HepG2 (cell line): ENCODE results near the gene ATP6V1G3. TPM values are rescaled to one million over a fixed set of nuclear protein-coding genes. Genes with fewer than 3 reads are reported as not detected.

Experiments
- ATAC-seq: fragments of 200-7000 bp; cut with Tn5 transposase; 3 replicates; pipeline ENCODE4 v1.9.1; 2020; ENCODE audit warnings: mild to moderate bottlenecking, moderate library complexity
- BruUV-seq: library from RNA; stranded (reverse); fragments of 400-500 nt; replicated peaks from 2 replicates; lab custom pipeline; 2021; lab: Mats Ljungman, UMichigan
- CTCF ChIA-PET: fragments of 300-600 bp; formaldehyde crosslinking; extraction: SDS; loops from one replicate; lab custom pipeline; 2021; ENCODE audit warnings: low total read pairs, inconsistent platforms, low intra/inter-chr PET ratio; lab: Yijun Ruan, JAX
- POLR2A ChIA-PET: fragments of 350-600 bp; sonication (Branson Sonifier 250); formaldehyde crosslinking; loops from one replicate; lab custom pipeline; 2020; ENCODE audit warnings: antibody characterized with exemption, inconsistent platforms; lab: Yijun Ruan, JAX
- DNase-seq: peaks from one replicate; pipeline ENCODE4 v3.0.0-alpha.2; 2015; ENCODE audit warnings: low spot score
- FAIRE-seq: peaks from 3 replicates; lab custom pipeline; 2011; peaks lifted over from hg19 to GRCh38; lab: Jason Lieb, UNC
- H2AFZ ChIP-seq: one replicate; pipeline ENCODE4 v1.6.1; 2011; ENCODE audit warnings: low read length, inconsistent platforms
- H3K27ac ChIP-seq: fragments of 300-600 bp; 3 replicates; pipeline ENCODE4 v1.8.0; 2011; ENCODE audit warnings: mixed run types, mild to moderate bottlenecking, mixed read lengths, low read length, inconsistent platforms; ENCODE audit not compliant: insufficient read depth; ENCODE audit errors: extremely low read length
- H3K27me3 ChIP-seq, 2 experiments: fragments of 200-600 bp in 1 of 2; 2 replicates in 1 of 2; 3 replicates in 1 of 2; pipeline versions ENCODE4 v1.6.0 to v1.8.0; 2011; ENCODE audit warnings: low read length in 2 of 2, mild to moderate bottlenecking in 2 of 2, moderate library complexity in 2 of 2, inconsistent platforms in 1 of 2; ENCODE audit not compliant: insufficient read depth in 2 of 2, control insufficient read depth in 1 of 2
- H3K36me3 ChIP-seq, 2 experiments: fragments of 200-600 bp in 1 of 2; replicated peaks in 1 of 2; 2 replicates in 1 of 2; 3 replicates in 1 of 2; pipeline versions ENCODE4 v1.5.1 to v1.8.0; 2011; ENCODE audit warnings: low read length in 2 of 2, inconsistent platforms in 1 of 2; ENCODE audit not compliant: insufficient read depth in 2 of 2, control insufficient read depth in 1 of 2
- H3K4me1 ChIP-seq: 2 replicates; pipeline ENCODE4 v1.5.1; 2012; ENCODE audit warnings: low read length, inconsistent platforms; ENCODE audit not compliant: insufficient read depth
- H3K4me2 ChIP-seq: 2 replicates; pipeline ENCODE4 v1.6.0; 2011; ENCODE audit warnings: low read depth, low read length, inconsistent platforms
- H3K4me3 ChIP-seq, 3 experiments: fragments of 200-600 bp in 1 of 3; sonication (generic), shearing (Covaris generic) in 1 of 3; replicated peaks in 1 of 3; 2 replicates each; pipeline ENCODE4 v1.5.1; 2011 to 2016; ENCODE audit warnings: low read length in 3 of 3, inconsistent platforms in 2 of 3, low read depth in 2 of 3, mild to moderate bottlenecking in 2 of 3, control low read depth in 1 of 3, mixed read lengths in 1 of 3; ENCODE audit not compliant: insufficient read depth in 1 of 3
- H3K79me2 ChIP-seq: one replicate; pipeline ENCODE4 v1.6.1; 2011; ENCODE audit warnings: low read length, inconsistent platforms; ENCODE audit not compliant: insufficient read depth
- H3K9ac ChIP-seq: 2 replicates; pipeline ENCODE4 v1.6.0; 2011; ENCODE audit warnings: mild to moderate bottlenecking, low read depth, low read length, inconsistent platforms; ENCODE audit not compliant: insufficient read depth
- H3K9me3 ChIP-seq: 2 replicates; pipeline ENCODE4 v1.5.1; 2012; ENCODE audit warnings: mild to moderate bottlenecking, low read length
- H4K20me1 ChIP-seq: 2 replicates; pipeline ENCODE4 v1.6.0; 2011; ENCODE audit warnings: inconsistent platforms, mild to moderate bottlenecking, low read length, moderate library complexity; ENCODE audit not compliant: insufficient read depth
- HNF4A ChIP-seq: sonication (generic); formaldehyde crosslinking; IDR thresholded peaks from 2 replicates; pipeline ENCODE4 v1.4.0; 2020; ENCODE audit warnings: missing genetic modification reagents
- TCF7 ChIP-seq: sonication (generic); IDR thresholded peaks from 2 replicates; pipeline ENCODE4 v1.6.1; 2016; ENCODE audit warnings: antibody characterized with exemption, low read depth
- ZFP37 ChIP-seq: sonication (generic); formaldehyde crosslinking; IDR thresholded peaks from 2 replicates; pipeline ENCODE4 v1.4.0; 2020; ENCODE audit warnings: missing genetic modification reagents, borderline replicate concordance
- ZNF530 ChIP-seq: sonication (generic); formaldehyde crosslinking; IDR thresholded peaks from 2 replicates; pipeline ENCODE4 v1.5.0; 2020; ENCODE audit warnings: low read depth, mild to moderate bottlenecking, missing genetic modification reagents
- in situ Hi-C: cut with HindIII; loops from 2 replicates; pipeline ENCODE4 v1.10.0; 2017; ENCODE audit warnings: low pct_unique_long_range_greater_than_20kb; ENCODE audit not compliant: extremely low pct_ligation_motif_present
- intact Hi-C: fragments of 100-400 bp; cut with micrococcal nuclease; formaldehyde crosslinking; loops from one replicate; pipeline ENCODE4 v1.10.0; 2022; ENCODE audit not compliant: unreplicated experiment
- polyA plus RNA-seq, 8 experiments: library from polyadenylated mRNA; depleted of rRNA in 3 of 8; stranded (reverse) in 7 of 8; unstranded in 1 of 8; fragments of >200 nt; fragmentation: Illumina TruSeq in 4 of 8; extraction: Trizol in 4 of 8; gene quantifications; 2 replicates each; pipeline versions ENCODE4 v1.2.1 to v1.2.3, GENCODE V29; 2011 to 2016; ENCODE audit warnings: low read depth in 4 of 8, missing spikeins in 1 of 8, mixed read lengths in 1 of 8; ENCODE audit not compliant: insufficient read depth in 1 of 8
- total RNA-seq, 5 experiments: library from RNA; depleted of rRNA; stranded (reverse); fragments of >200 nt; fragmentation: Illumina TruSeq; extraction: Trizol; gene quantifications; 2 replicates each; pipeline ENCODE4 v1.2.3, GENCODE V29; 2016; ENCODE audit warnings: low read depth in 1 of 5
- TF ChIP-seq, protein P1 (sequence below): sonication (generic); formaldehyde crosslinking; IDR thresholded peaks from 2 replicates; pipeline ENCODE4 v1.5.0; 2020; ENCODE audit warnings: mild to moderate bottlenecking, missing genetic modification reagents, borderline replicate concordance
- TF ChIP-seq, protein P2 (sequence below): sonication (generic); formaldehyde crosslinking; IDR thresholded peaks from 2 replicates; pipeline ENCODE4 v1.8.0; 2022; ENCODE audit warnings: low read depth, missing genetic modification reagents
- TF ChIP-seq, protein P3 (sequence below): sonication (generic); formaldehyde crosslinking; IDR thresholded peaks from 2 replicates; pipeline ENCODE4 v1.5.0; 2020; ENCODE audit warnings: missing genetic modification reagents

ATP6V1G3 gene
- total and polyA plus RNA-seq, 2 of the 13 experiments (the other 11 are each of a cell fraction or from before 2014, with no cell fraction given) = not detected

DNA sequence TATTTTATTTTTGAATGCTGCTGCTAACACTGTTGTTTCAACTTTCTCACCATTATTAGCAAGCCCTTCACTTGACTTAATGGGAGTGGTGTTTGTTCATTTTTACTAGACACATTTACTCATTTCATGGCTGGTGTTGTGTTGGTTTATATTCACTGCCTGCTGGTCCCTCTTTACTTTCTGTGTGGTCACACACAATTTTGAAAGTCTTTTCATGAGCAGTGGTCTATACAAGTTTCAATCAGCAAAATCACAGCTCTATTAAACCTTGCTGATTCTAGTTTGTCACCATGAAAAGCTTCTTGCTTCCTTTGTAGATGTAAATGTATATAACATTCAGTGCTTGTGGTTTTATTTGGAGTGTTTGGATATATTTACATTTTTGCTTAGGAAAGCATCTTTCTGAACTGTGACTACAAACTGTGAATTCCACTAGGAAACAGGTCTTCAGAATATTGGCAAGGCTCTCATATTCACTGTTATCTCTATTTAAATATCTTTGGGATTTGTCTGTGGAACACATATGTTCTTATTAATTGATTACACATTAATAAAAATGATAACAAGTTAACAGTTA, 22.8 kb downstream of the ATP6V1G3 start:
- intact Hi-C loops (no loop called here), in situ Hi-C loops (no loop called here)
- H3K27me3 ChIP-seq = no peaks in the 10 kb centered on the region
- H3K36me3 ChIP-seq = no peaks in the 10 kb centered on the region
- no peak overlapping the region for H3K4me3 ChIP-seq
- no TSS peak for BruUV-seq
- no peak overlapping the region for H3K4me2 ChIP-seq
- H3K79me2 ChIP-seq = no peaks in the 10 kb centered on the region
- no peaks in the 10 kb centered on the region for H3K4me1 ChIP-seq
- DNase-seq (no peak), ATAC-seq (no peak), FAIRE-seq (no peak)
- no peak overlapping the region for H2AFZ ChIP-seq
- H4K20me1 ChIP-seq = no peaks in the 10 kb centered on the region
- no peaks in the 10 kb centered on the region for H3K9me3 ChIP-seq
- TF ChIP-seq, protein P1, sequence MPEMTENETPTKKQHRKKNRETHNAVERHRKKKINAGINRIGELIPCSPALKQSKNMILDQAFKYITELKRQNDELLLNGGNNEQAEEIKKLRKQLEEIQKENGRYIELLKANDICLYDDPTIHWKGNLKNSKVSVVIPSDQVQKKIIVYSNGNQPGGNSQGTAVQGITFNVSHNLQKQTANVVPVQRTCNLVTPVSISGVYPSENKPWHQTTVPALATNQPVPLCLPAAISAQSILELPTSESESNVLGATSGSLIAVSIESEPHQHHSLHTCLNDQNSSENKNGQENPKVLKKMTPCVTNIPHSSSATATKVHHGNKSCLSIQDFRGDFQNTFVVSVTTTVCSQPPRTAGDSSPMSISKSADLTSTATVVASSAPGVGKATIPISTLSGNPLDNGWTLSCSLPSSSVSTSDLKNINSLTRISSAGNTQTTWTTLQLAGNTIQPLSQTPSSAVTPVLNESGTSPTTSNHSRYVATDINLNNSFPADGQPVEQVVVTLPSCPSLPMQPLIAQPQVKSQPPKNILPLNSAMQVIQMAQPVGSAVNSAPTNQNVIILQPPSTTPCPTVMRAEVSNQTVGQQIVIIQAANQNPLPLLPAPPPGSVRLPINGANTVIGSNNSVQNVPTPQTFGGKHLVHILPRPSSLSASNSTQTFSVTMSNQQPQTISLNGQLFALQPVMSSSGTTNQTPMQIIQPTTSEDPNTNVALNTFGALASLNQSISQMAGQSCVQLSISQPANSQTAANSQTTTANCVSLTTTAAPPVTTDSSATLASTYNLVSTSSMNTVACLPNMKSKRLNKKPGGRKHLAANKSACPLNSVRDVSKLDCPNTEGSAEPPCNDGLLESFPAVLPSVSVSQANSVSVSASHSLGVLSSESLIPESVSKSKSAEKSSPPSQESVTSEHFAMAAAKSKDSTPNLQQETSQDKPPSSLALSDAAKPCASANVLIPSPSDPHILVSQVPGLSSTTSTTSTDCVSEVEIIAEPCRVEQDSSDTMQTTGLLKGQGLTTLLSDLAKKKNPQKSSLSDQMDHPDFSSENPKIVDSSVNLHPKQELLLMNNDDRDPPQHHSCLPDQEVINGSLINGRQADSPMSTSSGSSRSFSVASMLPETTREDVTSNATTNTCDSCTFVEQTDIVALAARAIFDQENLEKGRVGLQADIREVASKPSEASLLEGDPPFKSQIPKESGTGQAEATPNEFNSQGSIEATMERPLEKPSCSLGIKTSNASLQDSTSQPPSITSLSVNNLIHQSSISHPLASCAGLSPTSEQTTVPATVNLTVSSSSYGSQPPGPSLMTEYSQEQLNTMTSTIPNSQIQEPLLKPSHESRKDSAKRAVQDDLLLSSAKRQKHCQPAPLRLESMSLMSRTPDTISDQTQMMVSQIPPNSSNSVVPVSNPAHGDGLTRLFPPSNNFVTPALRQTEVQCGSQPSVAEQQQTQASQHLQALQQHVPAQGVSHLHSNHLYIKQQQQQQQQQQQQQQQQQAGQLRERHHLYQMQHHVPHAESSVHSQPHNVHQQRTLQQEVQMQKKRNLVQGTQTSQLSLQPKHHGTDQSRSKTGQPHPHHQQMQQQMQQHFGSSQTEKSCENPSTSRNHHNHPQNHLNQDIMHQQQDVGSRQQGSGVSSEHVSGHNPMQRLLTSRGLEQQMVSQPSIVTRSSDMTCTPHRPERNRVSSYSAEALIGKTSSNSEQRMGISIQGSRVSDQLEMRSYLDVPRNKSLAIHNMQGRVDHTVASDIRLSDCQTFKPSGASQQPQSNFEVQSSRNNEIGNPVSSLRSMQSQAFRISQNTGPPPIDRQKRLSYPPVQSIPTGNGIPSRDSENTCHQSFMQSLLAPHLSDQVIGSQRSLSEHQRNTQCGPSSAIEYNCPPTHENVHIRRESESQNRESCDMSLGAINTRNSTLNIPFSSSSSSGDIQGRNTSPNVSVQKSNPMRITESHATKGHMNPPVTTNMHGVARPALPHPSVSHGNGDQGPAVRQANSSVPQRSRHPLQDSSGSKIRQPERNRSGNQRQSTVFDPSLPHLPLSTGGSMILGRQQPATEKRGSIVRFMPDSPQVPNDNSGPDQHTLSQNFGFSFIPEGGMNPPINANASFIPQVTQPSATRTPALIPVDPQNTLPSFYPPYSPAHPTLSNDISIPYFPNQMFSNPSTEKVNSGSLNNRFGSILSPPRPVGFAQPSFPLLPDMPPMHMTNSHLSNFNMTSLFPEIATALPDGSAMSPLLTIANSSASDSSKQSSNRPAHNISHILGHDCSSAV (CRISPR knock-in tag) = no peak
- TF ChIP-seq, protein P2, sequence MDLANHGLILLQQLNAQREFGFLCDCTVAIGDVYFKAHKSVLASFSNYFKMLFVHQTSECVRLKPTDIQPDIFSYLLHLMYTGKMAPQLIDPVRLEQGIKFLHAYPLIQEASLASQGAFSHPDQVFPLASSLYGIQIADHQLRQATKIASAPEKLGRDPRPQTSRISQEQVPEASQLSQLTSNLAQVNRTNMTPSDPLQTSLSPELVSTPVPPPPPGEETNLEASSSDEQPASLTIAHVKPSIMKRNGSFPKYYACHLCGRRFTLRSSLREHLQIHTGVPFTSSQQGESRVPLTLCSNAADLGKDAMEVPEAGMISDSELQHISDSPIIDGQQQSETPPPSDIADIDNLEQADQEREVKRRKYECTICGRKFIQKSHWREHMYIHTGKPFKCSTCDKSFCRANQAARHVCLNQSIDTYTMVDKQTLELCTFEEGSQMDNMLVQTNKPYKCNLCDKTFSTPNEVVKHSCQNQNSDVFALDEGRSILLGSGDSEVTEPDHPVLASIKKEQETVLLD (CRISPR knock-in tag) = no peak
- TF ChIP-seq, protein P3, sequence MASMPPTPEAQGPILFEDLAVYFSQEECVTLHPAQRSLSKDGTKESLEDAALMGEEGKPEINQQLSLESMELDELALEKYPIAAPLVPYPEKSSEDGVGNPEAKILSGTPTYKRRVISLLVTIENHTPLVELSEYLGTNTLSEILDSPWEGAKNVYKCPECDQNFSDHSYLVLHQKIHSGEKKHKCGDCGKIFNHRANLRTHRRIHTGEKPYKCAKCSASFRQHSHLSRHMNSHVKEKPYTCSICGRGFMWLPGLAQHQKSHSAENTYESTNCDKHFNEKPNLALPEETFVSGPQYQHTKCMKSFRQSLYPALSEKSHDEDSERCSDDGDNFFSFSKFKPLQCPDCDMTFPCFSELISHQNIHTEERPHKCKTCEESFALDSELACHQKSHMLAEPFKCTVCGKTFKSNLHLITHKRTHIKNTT (CRISPR knock-in tag) = no peak
- TF ChIP-seq ZFP37 (CRISPR knock-in tag) = no peak
- TF ChIP-seq ZNF530 = no peak
- TF ChIP-seq HNF4A (CRISPR knock-in tag) = no peak
- no peak for TF ChIP-seq TCF7
- ChIA-PET CTCF (no interaction called here), POLR2A (no interaction called here)
- no peak overlapping the region for H3K27ac ChIP-seq
- H3K9ac ChIP-seq = no peak overlapping the region
